GM12874 (cell line): ENCODE results near the gene CCNDBP1.

Experiments
- TF ChIP-seq, protein P1 (sequence below): IDR thresholded peaks from 2 replicates; pipeline ENCODE4 v1.5.1; 2011; ENCODE audit warnings: low read depth, mild to moderate bottlenecking, control low read depth, low read length, moderate library complexity; ENCODE audit not compliant: insufficient read depth

The CCNDBP1 gene

DNA sequence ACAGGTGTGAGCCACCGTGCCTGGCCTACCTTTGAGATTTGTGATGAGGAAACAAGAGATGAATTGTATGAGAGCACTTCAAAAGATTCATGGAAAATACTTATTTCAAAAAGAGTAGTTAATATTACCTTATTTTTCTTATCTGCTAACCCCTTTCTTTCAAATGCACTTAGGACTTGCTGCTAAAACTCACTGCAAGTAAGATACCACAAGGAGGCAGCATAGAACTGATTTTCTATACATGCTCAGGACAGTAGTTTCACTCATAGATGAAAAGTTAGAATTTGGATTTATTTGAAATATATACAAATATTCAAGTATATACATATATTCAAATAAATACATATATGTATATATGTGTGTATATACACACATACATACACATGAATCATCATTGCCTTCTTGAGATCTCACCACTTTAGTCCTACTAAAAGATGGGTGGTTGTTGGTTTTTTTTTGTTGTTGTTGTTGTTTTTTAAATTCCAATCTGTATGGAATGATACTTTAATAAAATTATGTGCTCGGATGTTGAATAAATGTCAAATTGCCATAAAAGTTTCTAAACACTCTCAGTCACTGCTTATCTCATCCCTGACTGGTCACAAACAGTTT, 2.4 kb downstream of the CCNDBP1 start:
- TF ChIP-seq, protein P1, sequence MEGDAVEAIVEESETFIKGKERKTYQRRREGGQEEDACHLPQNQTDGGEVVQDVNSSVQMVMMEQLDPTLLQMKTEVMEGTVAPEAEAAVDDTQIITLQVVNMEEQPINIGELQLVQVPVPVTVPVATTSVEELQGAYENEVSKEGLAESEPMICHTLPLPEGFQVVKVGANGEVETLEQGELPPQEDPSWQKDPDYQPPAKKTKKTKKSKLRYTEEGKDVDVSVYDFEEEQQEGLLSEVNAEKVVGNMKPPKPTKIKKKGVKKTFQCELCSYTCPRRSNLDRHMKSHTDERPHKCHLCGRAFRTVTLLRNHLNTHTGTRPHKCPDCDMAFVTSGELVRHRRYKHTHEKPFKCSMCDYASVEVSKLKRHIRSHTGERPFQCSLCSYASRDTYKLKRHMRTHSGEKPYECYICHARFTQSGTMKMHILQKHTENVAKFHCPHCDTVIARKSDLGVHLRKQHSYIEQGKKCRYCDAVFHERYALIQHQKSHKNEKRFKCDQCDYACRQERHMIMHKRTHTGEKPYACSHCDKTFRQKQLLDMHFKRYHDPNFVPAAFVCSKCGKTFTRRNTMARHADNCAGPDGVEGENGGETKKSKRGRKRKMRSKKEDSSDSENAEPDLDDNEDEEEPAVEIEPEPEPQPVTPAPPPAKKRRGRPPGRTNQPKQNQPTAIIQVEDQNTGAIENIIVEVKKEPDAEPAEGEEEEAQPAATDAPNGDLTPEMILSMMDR: peak; percentile 44; the same call in 1 of the 2 replicates

DNA sequence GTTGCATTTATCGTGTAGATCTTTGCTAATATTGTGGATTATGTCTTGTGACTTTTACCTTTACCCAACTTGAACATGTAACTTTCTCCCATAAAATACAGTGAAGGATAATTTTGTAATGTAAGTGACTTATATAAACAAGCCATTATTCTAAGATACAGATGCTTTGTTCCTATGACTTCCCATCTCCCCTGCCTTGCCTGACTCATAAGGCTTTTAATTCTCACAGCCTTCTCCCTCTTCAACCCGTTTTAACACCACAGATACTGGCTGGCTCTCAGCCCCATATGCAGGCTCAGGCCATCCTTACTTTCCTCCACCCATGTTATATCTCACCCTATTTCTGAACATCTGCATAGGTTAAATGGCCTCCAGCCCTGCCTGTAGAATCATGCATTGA, 4.1 kb downstream of the CCNDBP1 start:
- TF ChIP-seq, protein P1: no peak

DNA sequence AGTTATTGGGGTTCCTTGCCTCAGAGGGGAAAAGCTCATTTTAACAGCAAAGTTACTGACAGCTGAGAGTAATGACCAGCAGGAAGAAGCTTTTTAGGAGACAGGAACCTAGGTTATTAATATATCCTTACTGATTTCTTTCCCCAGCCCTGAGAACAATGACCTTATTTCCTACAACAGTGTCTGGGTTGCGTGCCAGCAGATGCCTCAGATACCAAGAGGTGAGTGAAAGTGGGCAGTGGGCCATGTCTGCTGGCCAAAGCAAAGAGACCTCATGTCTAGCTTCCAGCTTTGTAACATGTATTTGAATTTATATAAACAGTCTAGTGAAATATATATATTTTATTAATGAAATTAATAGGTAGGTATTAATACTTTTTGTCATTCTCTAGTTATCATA, 5.0 kb downstream of the CCNDBP1 start:
- TF ChIP-seq, protein P1: no peak

DNA sequence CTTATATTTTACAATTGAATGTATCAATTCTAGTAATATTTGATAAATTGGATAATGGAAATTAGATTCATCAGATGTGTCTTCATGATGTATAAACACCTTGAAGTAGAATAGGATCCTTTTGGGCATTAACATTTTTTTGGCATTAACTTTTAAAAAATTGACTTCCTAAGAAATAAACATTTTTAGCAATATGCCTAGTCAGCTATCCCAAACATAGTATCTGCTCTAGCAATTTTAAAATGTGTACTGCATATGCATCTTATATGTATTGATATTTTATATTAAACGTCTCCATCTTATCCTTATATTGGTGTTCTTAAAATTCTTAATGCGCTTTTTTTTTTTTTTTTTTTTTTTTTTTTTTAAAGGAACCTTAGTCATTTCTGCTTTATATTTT, 8.5 kb downstream of the CCNDBP1 start:
- TF ChIP-seq, protein P1: no peak

DNA sequence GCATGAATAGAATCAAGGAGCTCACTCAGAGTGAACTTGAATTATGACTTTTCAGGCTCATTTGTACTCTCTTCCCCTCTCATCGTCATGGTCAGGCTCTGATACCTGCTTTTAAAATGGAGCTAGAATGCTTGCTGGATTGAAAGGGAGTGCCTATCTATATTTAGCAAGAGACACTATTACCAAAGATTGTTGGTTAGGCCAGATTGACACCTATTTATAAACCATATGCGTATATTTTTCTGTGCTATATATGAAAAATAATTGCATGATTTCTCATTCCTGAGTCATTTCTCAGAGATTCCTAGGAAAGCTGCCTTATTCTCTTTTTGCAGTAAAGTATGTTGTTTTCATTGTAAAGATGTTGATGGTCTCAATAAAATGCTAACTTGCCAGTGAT, 9.6 kb downstream of the CCNDBP1 start:
- TF ChIP-seq, protein P1: no peak

DNA sequence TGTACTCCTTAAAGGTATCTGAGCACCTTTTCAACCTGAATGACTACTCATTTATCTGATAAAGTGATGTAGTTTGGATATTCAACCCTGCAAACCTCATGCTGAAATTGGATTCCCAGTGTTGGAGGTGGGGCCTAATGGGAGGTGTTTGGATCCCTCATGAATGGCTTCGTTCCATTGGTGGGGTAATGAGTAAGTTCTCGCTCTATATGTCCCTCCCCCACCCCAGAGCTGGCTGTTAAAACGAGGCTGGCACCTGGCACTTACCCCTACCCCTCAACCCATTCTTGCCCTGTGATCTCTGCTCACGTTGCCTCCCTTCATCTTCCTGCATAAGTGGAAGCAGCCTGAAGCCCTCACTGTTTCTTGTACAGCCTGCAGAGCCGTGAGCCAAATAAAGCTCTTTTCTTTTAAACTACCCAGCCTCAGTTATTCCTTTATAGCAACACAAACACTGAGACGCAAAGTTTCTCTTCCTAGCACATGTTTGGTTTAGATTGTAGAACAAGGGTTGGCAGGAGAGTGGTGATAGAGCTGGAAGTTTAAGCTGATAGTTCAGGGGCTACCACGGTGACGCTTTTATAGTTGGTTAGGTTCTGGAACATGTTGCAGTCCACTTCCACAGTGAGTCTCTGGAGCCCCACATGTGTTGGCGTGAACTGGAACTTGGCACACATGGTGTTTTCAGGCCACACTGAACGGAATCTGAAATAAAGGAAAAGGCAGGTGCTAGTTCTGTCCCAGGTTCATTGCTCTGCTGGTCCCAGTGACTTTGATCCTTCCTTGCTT, 11.8 kb downstream of the CCNDBP1 start:
- TF ChIP-seq, protein P1: no peak

DNA sequence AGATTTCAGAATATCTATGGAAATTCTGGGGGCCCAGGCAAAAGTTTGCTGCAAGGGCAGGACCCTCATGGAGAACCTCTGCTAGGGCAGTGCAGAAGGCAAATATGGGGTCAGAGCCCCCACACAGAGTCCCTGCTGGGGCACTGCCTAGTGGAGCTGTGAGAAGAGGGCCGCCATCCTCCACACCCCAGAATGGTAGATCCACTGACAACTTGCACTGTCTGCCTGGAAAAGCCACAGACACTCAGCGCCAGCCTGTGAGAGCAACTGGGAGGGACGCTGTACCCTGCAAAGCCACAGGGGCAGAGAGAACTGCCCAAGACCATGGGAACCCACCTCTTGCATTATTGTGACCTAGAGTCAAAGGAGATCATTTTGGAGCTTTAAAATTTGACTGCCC, 13.8 kb downstream of the CCNDBP1 start:
- TF ChIP-seq, protein P1: no peak
